Activated CD8-positive, alpha-beta T cell treated with anti-CD3 and anti-CD28 coated beads for 36 hours (primary cell): ENCODE data around the gene RBBP8NL. TPM values are rescaled to one million over a fixed set of nuclear protein-coding genes. Genes with fewer than 3 reads are reported as not detected.

Source experiments
- ATAC-seq: fragments of 200-7000 bp; cut with Tn5 transposase; one replicate; pipeline ENCODE4 v1.10.0; 2021; ENCODE audit warnings: mild to moderate bottlenecking, moderate library complexity
- CTCF ChIA-PET: fragments of 350-600 bp; sonication (Branson Sonifier 250); formaldehyde crosslinking; loops from one replicate; lab custom pipeline; 2021; ENCODE audit warnings: antibody characterized with exemption; lab: Charles Lee
- POLR2A ChIA-PET: fragments of 350-600 bp; sonication (Branson Sonifier 250); formaldehyde crosslinking; loops from one replicate; lab custom pipeline; 2021; ENCODE audit warnings: antibody characterized with exemption; lab: Charles Lee
- DNase-seq: peaks from one replicate; pipeline ENCODE4 v3.0.0-alpha.2; 2020
- H3K27ac Mint-ChIP-seq: one replicate; pipeline ENCODE4 v1.8.0; 2021; ENCODE audit warnings: mild to moderate bottlenecking, mixed read lengths
- H3K27me3 Mint-ChIP-seq: one replicate; pipeline ENCODE4 v1.8.0; 2021; ENCODE audit warnings: mixed read lengths
- H3K36me3 Mint-ChIP-seq: one replicate; pipeline ENCODE4 v1.8.0; 2021; ENCODE audit warnings: low read depth, mixed read lengths
- H3K4me1 Mint-ChIP-seq: one replicate; pipeline ENCODE4 v1.8.0; 2021; ENCODE audit warnings: low read depth, mixed read lengths
- H3K4me3 Mint-ChIP-seq: one replicate; pipeline ENCODE4 v1.8.0; 2021; ENCODE audit warnings: mild to moderate bottlenecking, moderate library complexity, mixed read lengths
- H3K9me3 Mint-ChIP-seq: one replicate; pipeline ENCODE4 v1.8.0; 2021; ENCODE audit warnings: mixed read lengths
- CTCF ChIP-seq: fragments of 200-600 bp; IDR thresholded peaks from one replicate; pipeline ENCODE4 v1.8.0; 2022; ENCODE audit warnings: antibody characterized with exemption, mild to moderate bottlenecking
- intact Hi-C: fragments of 100-400 bp; cut with micrococcal nuclease; formaldehyde crosslinking; loops from one replicate; pipeline ENCODE4 v1.10.0; 2022
- total RNA-seq, 2 experiments: library from RNA; stranded (reverse); gene quantifications; one replicate each; pipeline ENCODE4 v1.2.3, GENCODE V29; 2021

RBBP8NL gene
- total RNA-seq, 2 experiments from 2014 or later, result not detected

GRCh38 chr20:62446888-62447869 lies 19.8 kb upstream of the RBBP8NL start:
- no peaks in the 10 kb centered on the region for H3K36me3 Mint-ChIP-seq
- intact Hi-C loops, result no loop called here
- no peak overlapping the region for H3K27ac Mint-ChIP-seq
- peaks cover 2% of the 10 kb centered on the region for H3K27me3 Mint-ChIP-seq
- ChIA-PET CTCF (no interaction called here), POLR2A (no interaction called here)
- ATAC-seq (no peak), DNase-seq (no peak)
- no peaks in the 10 kb centered on the region for H3K9me3 Mint-ChIP-seq
- H3K4me3 Mint-ChIP-seq, result no peak overlapping the region
- no peak for TF ChIP-seq CTCF
- no peaks in the 10 kb centered on the region for H3K4me1 Mint-ChIP-seq

GRCh38 chr20:62446481-62446880 lies 19.1 kb upstream of the RBBP8NL start:
- DNase-seq (no peak), ATAC-seq (no peak)
- TF ChIP-seq CTCF, result no peak
- CTCF ChIA-PET, result no interaction called here
- Mint-ChIP-seq H3K4me1 (no peaks in the 10 kb centered on the region), H3K9me3 (no peaks in the 10 kb centered on the region), H3K36me3 (no peaks in the 10 kb centered on the region), H3K27me3 (peaks cover 2% of the 10 kb centered on the region), H3K4me3 (no peak overlapping the region), H3K27ac (no peak overlapping the region)
- POLR2A ChIA-PET, result no interaction called here
- intact Hi-C loops, result no loop called here

- no peaks in the 10 kb centered on the region for H3K36me3 Mint-ChIP-seq
- peaks cover 2% of the 10 kb centered on the region for H3K27me3 Mint-ChIP-seq
- ChIA-PET POLR2A (no interaction called here), CTCF (no interaction called here)
- no peaks in the 10 kb centered on the region for H3K4me1 Mint-ChIP-seq
- H3K27ac Mint-ChIP-seq, result no peak overlapping the region
- ATAC-seq (no peak), DNase-seq (no peak)
- TF ChIP-seq CTCF, result no peak
- H3K4me3 Mint-ChIP-seq, result no peak overlapping the region
- intact Hi-C loops, result no loop called here
- H3K9me3 Mint-ChIP-seq, result no peaks in the 10 kb centered on the region
Observed at GRCh38 chr20:62445553-62446340, 18.4 kb upstream of the RBBP8NL start.

- ChIA-PET CTCF (no interaction called here), POLR2A (no interaction called here)
- H3K27me3 Mint-ChIP-seq, result peaks cover 2% of the 10 kb centered on the region
- no peaks in the 10 kb centered on the region for H3K4me1 Mint-ChIP-seq
- H3K9me3 Mint-ChIP-seq, result no peaks in the 10 kb centered on the region
- no peak for ATAC-seq
- no peak overlapping the region for H3K27ac Mint-ChIP-seq
- no peak for DNase-seq
- no peak for TF ChIP-seq CTCF
- no peaks in the 10 kb centered on the region for H3K36me3 Mint-ChIP-seq
- H3K4me3 Mint-ChIP-seq, result no peak overlapping the region
- intact Hi-C loops, result no loop called here
Observed at GRCh38 chr20:62444286-62444685, 16.9 kb upstream of the RBBP8NL start.
